ENCODE data around the gene PCDHGB1.
"Not testable (repeated sequence)": the region's sequence is repeated elsewhere in the genome, so short reads cannot be mapped to it uniquely, and the experiment has no call there.

Gene PCDHGB1

GRCh38 chr5:141383345-141383744, 33.4 kb downstream of the PCDHGB1 start:
- TF ChIP-seq CTCF (IDR thresholded peaks at IDR 0.05) = no peak
- H3K27me3 ChIP-seq = no peaks in the 10 kb centered on the region
- no peaks in the 10 kb centered on the region for H3K4me1 ChIP-seq
- intact Hi-C loops (cut with DNase I; ENCODE audit: low total_unique reads) = no loop called here
- H3K4me3 ChIP-seq = peak overlapping the region in 1 of 2 donors; percentile 29
- H3K9me3 ChIP-seq = peaks cover 37 to 98% (median 77%) of the 10 kb centered on the region in 3 donors
- H3K36me3 ChIP-seq = peaks cover 4 to 64% (median 63%) of the 10 kb centered on the region in 3 donors
- no peak overlapping the region for H3K27ac ChIP-seq
- no peak for DNase-seq

GRCh38 chr5:141384471-141385267, 34.8 kb downstream of the PCDHGB1 start:
- H3K4me1 ChIP-seq = no peaks in the 10 kb centered on the region
- H3K27me3 ChIP-seq = no peaks in the 10 kb centered on the region
- H3K4me3 ChIP-seq = no peak overlapping the region
- no peak overlapping the region for H3K27ac ChIP-seq
- TF ChIP-seq CTCF (IDR thresholded peaks at IDR 0.05) = no peak
- intact Hi-C loops (cut with DNase I; ENCODE audit: low total_unique reads) = no loop called here
- H3K9me3 ChIP-seq = peaks cover 37 to 98% (median 89%) of the 10 kb centered on the region in 3 donors
- H3K36me3 ChIP-seq = peaks cover 4 to 66% (median 64%) of the 10 kb centered on the region in 3 donors
- DNase-seq = no peak

- H3K4me3 ChIP-seq; DNase-seq; intact Hi-C loops (cut with DNase I; ENCODE audit: low total_unique reads); H3K27ac ChIP-seq; H3K27me3 ChIP-seq; H3K4me1 ChIP-seq: not testable (repeated sequence)
- Histone ChIP-seq H3K36me3 (peaks cover 5 to 78% (median 74%) of the 10 kb centered on the region in 3 donors), H3K9me3 (peaks cover 37 to 98% (median 86%) of the 10 kb centered on the region in 3 donors)
Measured at GRCh38 chr5:141387557-141388311, 37.8 kb downstream of the PCDHGB1 start, which contains the start of gene PCDHGB4. PCDHGB4 (plus strand) TSS chr5:141387698; CDS start chr5:141387885, 187 bp downstream.

- peaks cover 35 to 98% (median 86%) of the 10 kb centered on the region in 3 donors for H3K9me3 ChIP-seq
- intact Hi-C loops (cut with DNase I; ENCODE audit: low total_unique reads) = no loop called here
Measured at GRCh38 chr5:141388661-141389060, 38.8 kb downstream of the PCDHGB1 start.

GRCh38 chr5:141389153-141390042, 39.5 kb downstream of the PCDHGB1 start:
- no peak for TF ChIP-seq CTCF (IDR thresholded peaks at IDR 0.05)
- no peak for DNase-seq
- Histone ChIP-seq H3K36me3 (peaks cover 4 to 74% (median 66%) of the 10 kb centered on the region in 3 donors), H3K4me1 (no peaks in the 10 kb centered on the region), H3K9me3 (peaks cover 35 to 98% (median 86%) of the 10 kb centered on the region in 3 donors), H3K27ac (no peak overlapping the region), H3K27me3 (no peaks in the 10 kb centered on the region), H3K4me3 (no peak overlapping the region)
- intact Hi-C loops (cut with DNase I; ENCODE audit: low total_unique reads) = no loop called here

More at GRCh38 chr5:141388661-141389060, 38.8 kb downstream of the PCDHGB1 start:
- no peak for DNase-seq
- no peaks in the 10 kb centered on the region for H3K4me1 ChIP-seq
- H3K27me3 ChIP-seq = no peaks in the 10 kb centered on the region
- H3K36me3 ChIP-seq = peaks cover 4 to 78% (median 70%) of the 10 kb centered on the region in 3 donors
- H3K4me3 ChIP-seq = no peak overlapping the region
- H3K27ac ChIP-seq = no peak overlapping the region
- TF ChIP-seq CTCF (IDR thresholded peaks at IDR 0.05) = no peak

Data from tibial artery (tissue), 4 donors.